Activated CD8-positive, alpha-beta T cell treated with anti-CD3 and anti-CD28 coated beads for 36 hours (primary cell): ENCODE data around the gene PAX8. TPM values are rescaled to one million over a fixed set of nuclear protein-coding genes. Genes with fewer than 3 reads are reported as not detected.

Experiments
- ATAC-seq: fragments of 200-7000 bp; cut with Tn5 transposase; one replicate; pipeline ENCODE4 v1.10.0; 2021; ENCODE audit warnings: mild to moderate bottlenecking, moderate library complexity
- CTCF ChIA-PET: fragments of 350-600 bp; sonication (Branson Sonifier 250); formaldehyde crosslinking; loops from one replicate; lab custom pipeline; 2021; ENCODE audit warnings: antibody characterized with exemption; lab: Charles Lee
- POLR2A ChIA-PET: fragments of 350-600 bp; sonication (Branson Sonifier 250); formaldehyde crosslinking; loops from one replicate; lab custom pipeline; 2021; ENCODE audit warnings: antibody characterized with exemption; lab: Charles Lee
- DNase-seq: peaks from one replicate; pipeline ENCODE4 v3.0.0-alpha.2; 2020
- H3K27ac Mint-ChIP-seq: one replicate; pipeline ENCODE4 v1.8.0; 2021; ENCODE audit warnings: mild to moderate bottlenecking, mixed read lengths
- H3K27me3 Mint-ChIP-seq: one replicate; pipeline ENCODE4 v1.8.0; 2021; ENCODE audit warnings: mixed read lengths
- H3K36me3 Mint-ChIP-seq: one replicate; pipeline ENCODE4 v1.8.0; 2021; ENCODE audit warnings: low read depth, mixed read lengths
- H3K4me1 Mint-ChIP-seq: one replicate; pipeline ENCODE4 v1.8.0; 2021; ENCODE audit warnings: low read depth, mixed read lengths
- H3K4me3 Mint-ChIP-seq: one replicate; pipeline ENCODE4 v1.8.0; 2021; ENCODE audit warnings: mild to moderate bottlenecking, moderate library complexity, mixed read lengths
- H3K9me3 Mint-ChIP-seq: one replicate; pipeline ENCODE4 v1.8.0; 2021; ENCODE audit warnings: mixed read lengths
- CTCF ChIP-seq: fragments of 200-600 bp; IDR thresholded peaks from one replicate; pipeline ENCODE4 v1.8.0; 2022; ENCODE audit warnings: antibody characterized with exemption, mild to moderate bottlenecking
- intact Hi-C: fragments of 100-400 bp; cut with micrococcal nuclease; formaldehyde crosslinking; loops from one replicate; pipeline ENCODE4 v1.10.0; 2022
- total RNA-seq, 2 experiments: library from RNA; stranded (reverse); gene quantifications; one replicate each; pipeline ENCODE4 v1.2.3, GENCODE V29; 2021

PAX8 gene
- total RNA-seq, 2 experiments from 2014 or later, result 0.43 to 0.63 TPM

- no peaks in the 10 kb centered on the region for H3K36me3 Mint-ChIP-seq
- H3K27me3 Mint-ChIP-seq, result no peaks in the 10 kb centered on the region
- ChIA-PET CTCF (interaction anchor here (1.0 to 2.1 kb wide), 5 partner anchors 11 to 155 kb away, joined by 3 to 8 read pairs (median 6); no protein-coding TSS in a partner anchor), POLR2A (interaction anchor here (0.7 kb wide), 1 partner anchor 30 kb away, joined by 3 read pairs; no protein-coding TSS in a partner anchor)
- H3K27ac Mint-ChIP-seq, result peak overlapping the region; percentile 61
- H3K9me3 Mint-ChIP-seq, result no peaks in the 10 kb centered on the region
- TF ChIP-seq CTCF, result no peak
- ATAC-seq (no peak), DNase-seq (no peak)
- H3K4me3 Mint-ChIP-seq, result peak overlapping the region; percentile 82
- intact Hi-C loops, result no loop called here
- H3K4me1 Mint-ChIP-seq, result peaks cover 18% of the 10 kb centered on the region
These were observed 43.9 kb downstream of the PAX8 start for GRCh38 chr2:113234721-113235346.

GRCh38 chr2:113233593-113234550, 44.8 kb downstream of the PAX8 start:
- Mint-ChIP-seq H3K4me1 (peaks cover 22% of the 10 kb centered on the region), H3K36me3 (no peaks in the 10 kb centered on the region), H3K9me3 (no peaks in the 10 kb centered on the region), H3K4me3 (no peak overlapping the region), H3K27me3 (no peaks in the 10 kb centered on the region), H3K27ac (no peak overlapping the region)
- CTCF ChIA-PET, result interaction anchor here (1.0 to 2.1 kb wide), 6 partner anchors 12 to 156 kb away, joined by 3 to 8 read pairs (median 5); no protein-coding TSS in a partner anchor
- peak; percentile 41 for DNase-seq
- peak; percentile 52 for ATAC-seq
- TF ChIP-seq CTCF, result no peak
- POLR2A ChIA-PET, result no interaction called here
- intact Hi-C loops, result no loop called here

GRCh38 chr2:113232740-113233139, 46.0 kb downstream of the PAX8 start:
- TF ChIP-seq CTCF, result no peak
- H3K27ac Mint-ChIP-seq, result no peak overlapping the region
- CTCF ChIA-PET, result interaction anchor here (1.1 to 1.6 kb wide), 3 partner anchors 16 to 94 kb away, joined by 4 to 9 read pairs (median 5); no protein-coding TSS in a partner anchor
- ATAC-seq (no peak), DNase-seq (no peak)
- no peaks in the 10 kb centered on the region for H3K9me3 Mint-ChIP-seq
- no peaks in the 10 kb centered on the region for H3K27me3 Mint-ChIP-seq
- no peaks in the 10 kb centered on the region for H3K36me3 Mint-ChIP-seq
- POLR2A ChIA-PET, result no interaction called here
- intact Hi-C loops, result no loop called here
- H3K4me3 Mint-ChIP-seq, result no peak overlapping the region
- H3K4me1 Mint-ChIP-seq, result peaks cover 22% of the 10 kb centered on the region

GRCh38 chr2:113232123-113232522, 46.6 kb downstream of the PAX8 start:
- DNase-seq, result no peak

More at GRCh38 chr2:113232123-113232522, 46.6 kb downstream of the PAX8 start:
- no peak for TF ChIP-seq CTCF
- ATAC-seq, result no peak
- Mint-ChIP-seq H3K27me3 (no peaks in the 10 kb centered on the region), H3K36me3 (no peaks in the 10 kb centered on the region), H3K4me3 (no peak overlapping the region), H3K9me3 (no peaks in the 10 kb centered on the region), H3K4me1 (peaks cover 19% of the 10 kb centered on the region), H3K27ac (no peak overlapping the region)
- intact Hi-C loops, result no loop called here
- CTCF ChIA-PET, result interaction anchor here (1.3 to 1.8 kb wide), 4 partner anchors 17 to 144 kb away, joined by 5 to 9 read pairs (median 7); no protein-coding TSS in a partner anchor
- POLR2A ChIA-PET, result no interaction called here
